ENCODE data around the gene RDH14.

- no peak for TF ChIP-seq CTCF (IDR thresholded peaks at IDR 0.05; ENCODE audit: low read depth, low read length, poor library complexity, severe bottlenecking)
- TF ChIP-seq EZH2phosphoT487 (IDR thresholded peaks at IDR 0.05; ENCODE audit: borderline replicate concordance, low read length): no peak
These were observed 16.3 kb downstream of the RDH14 start for GRCh38 chr2:18544171-18544570.

All from DOHH2 (cell line).